MM.1S (cell line): Measurements from ENCODE around the gene FJX1.

ENCODE experiments used
- DNase-seq: peaks from one replicate; pipeline ENCODE4 v3.0.0-alpha.2; 2015
- H2AFZ ChIP-seq: fragments of 300-600 bp; sonication (generic); 2 replicates; pipeline ENCODE4 v1.6.0; 2016; ENCODE audit warnings: antibody characterized with exemption, low read length
- H3F3A ChIP-seq: fragments of 300-600 bp; sonication (generic); 2 replicates; pipeline ENCODE4 v1.6.1; 2016; ENCODE audit warnings: mild to moderate bottlenecking, antibody characterized with exemption, low read length, moderate library complexity, mixed read lengths; ENCODE audit not compliant: insufficient read depth
- H3K27ac ChIP-seq: fragments of 300-600 bp; sonication (generic); 2 replicates; pipeline ENCODE4 v1.5.1; 2016; ENCODE audit warnings: mild to moderate bottlenecking, low read length
- H3K27me3 ChIP-seq: fragments of 300-600 bp; sonication (generic); replicated peaks from 2 replicates; pipeline ENCODE4 v1.6.0; 2016; ENCODE audit warnings: low read length; ENCODE audit not compliant: insufficient read depth
- H3K36me3 ChIP-seq: fragments of 300-600 bp; sonication (generic); replicated peaks from 2 replicates; pipeline ENCODE4 v1.6.1; 2016; ENCODE audit warnings: mild to moderate bottlenecking, low read length, mixed read lengths; ENCODE audit not compliant: insufficient read depth
- H3K4me1 ChIP-seq: fragments of 300-600 bp; sonication (generic); 2 replicates; pipeline ENCODE4 v1.6.1; 2016; ENCODE audit warnings: low read length, mixed read lengths
- H3K4me2 ChIP-seq: fragments of 300-600 bp; sonication (generic); 2 replicates; pipeline ENCODE4 v1.6.0; 2016; ENCODE audit warnings: low read depth, low read length
- H3K4me3 ChIP-seq: fragments of 300-600 bp; sonication (generic); 2 replicates; pipeline ENCODE4 v1.5.1; 2016; ENCODE audit warnings: low read length, mixed read lengths
- H3K79me2 ChIP-seq: fragments of 300-600 bp; sonication (generic); 2 replicates; pipeline ENCODE4 v1.6.1; 2016; ENCODE audit warnings: mixed run types, low read length, mixed read lengths
- H3K9ac ChIP-seq: fragments of 300-600 bp; sonication (generic); 2 replicates; pipeline ENCODE4 v1.6.1; 2016; ENCODE audit warnings: low read length, mixed read lengths
- H3K9me2 ChIP-seq: fragments of 300-600 bp; sonication (generic); replicated peaks from 2 replicates; pipeline ENCODE4 v1.6.1; 2016; ENCODE audit warnings: mild to moderate bottlenecking, low read length, mixed read lengths; ENCODE audit not compliant: insufficient read depth
- H3K9me3 ChIP-seq: fragments of 300-600 bp; sonication (generic); replicated peaks from 2 replicates; pipeline ENCODE4 v1.6.1; 2016; ENCODE audit warnings: mild to moderate bottlenecking, low read length, mixed read lengths; ENCODE audit not compliant: insufficient read depth
- H4K20me1 ChIP-seq: fragments of 300-600 bp; sonication (generic); 2 replicates; pipeline ENCODE4 v1.6.1; 2016; ENCODE audit warnings: mild to moderate bottlenecking, low read length, moderate library complexity, mixed read lengths; ENCODE audit not compliant: insufficient read depth
- CTCF ChIP-seq: fragments of 300-600 bp; sonication (generic); IDR thresholded peaks from 2 replicates; pipeline ENCODE4 v1.5.1; 2016; ENCODE audit warnings: antibody characterized with exemption, low read length, mixed read lengths
- EZH2 ChIP-seq: fragments of 300-600 bp; sonication (generic); optimal IDR thresholded peaks from 2 replicates; pipeline ENCODE3; 2017; ENCODE audit warnings: low read depth, mild to moderate bottlenecking, antibody characterized with exemption, low read length, mixed read lengths
- EZH2phosphoT487 ChIP-seq: fragments of 300-600 bp; sonication (generic); IDR thresholded peaks from 2 replicates; pipeline ENCODE4 v1.6.1; 2018; ENCODE audit warnings: antibody characterized with exemption, low read length

The FJX1 gene

GRCh38 chr11:35655856-35656255, 37.6 kb downstream of the FJX1 start:
- peaks cover 28% of the 10 kb centered on the region for H3K4me1 ChIP-seq
- TF ChIP-seq EZH2 (no peak), CTCF (no peak), EZH2phosphoT487 (no peak)
- no peaks in the 10 kb centered on the region for H3K9me2 ChIP-seq
- H3K27me3 ChIP-seq, result no peaks in the 10 kb centered on the region
- peaks cover 6% of the 10 kb centered on the region; the same call in 1 of the 2 replicates for H3F3A ChIP-seq
- peak; percentile 14 for DNase-seq
- peak overlapping the region; percentile 42; the same call in 1 of the 2 replicates for H3K4me2 ChIP-seq
- H3K9me3 ChIP-seq, result no peaks in the 10 kb centered on the region
- H2AFZ ChIP-seq, result peak overlapping the region; percentile 42
- no peak overlapping the region; the same call in 1 of the 2 replicates for H3K27ac ChIP-seq
- H3K4me3 ChIP-seq, result no peak overlapping the region
- H3K79me2 ChIP-seq, result no peaks in the 10 kb centered on the region
- no peaks in the 10 kb centered on the region for H4K20me1 ChIP-seq
- H3K9ac ChIP-seq, result no peak overlapping the region
- no peaks in the 10 kb centered on the region for H3K36me3 ChIP-seq

- peaks cover 4% of the 10 kb centered on the region for H3K79me2 ChIP-seq
- H2AFZ ChIP-seq, result no peak overlapping the region
- H3K4me3 ChIP-seq, result no peak overlapping the region
- peaks cover 32% of the 10 kb centered on the region for H3K4me1 ChIP-seq
- TF ChIP-seq EZH2 (no peak), CTCF (no peak), EZH2phosphoT487 (no peak)
- no peaks in the 10 kb centered on the region for H3K36me3 ChIP-seq
- DNase-seq, result no peak
- no peaks in the 10 kb centered on the region for H3K9me2 ChIP-seq
- H3K27me3 ChIP-seq, result no peaks in the 10 kb centered on the region
- no peaks in the 10 kb centered on the region for H3K9me3 ChIP-seq
- H3K4me2 ChIP-seq, result no peak overlapping the region
- H3F3A ChIP-seq, result peaks cover 19% of the 10 kb centered on the region
- H3K9ac ChIP-seq, result no peak overlapping the region
- no peaks in the 10 kb centered on the region for H4K20me1 ChIP-seq
- no peak overlapping the region for H3K27ac ChIP-seq
Measured at GRCh38 chr11:35658020-35658948, 40.0 kb downstream of the FJX1 start.

- Histone ChIP-seq H4K20me1 (no peaks in the 10 kb centered on the region), H3F3A (peaks cover 26% of the 10 kb centered on the region), H3K9me2 (no peaks in the 10 kb centered on the region), H3K27ac (peak overlapping the region; percentile 41; the same call in 1 of the 2 replicates), H3K36me3 (no peaks in the 10 kb centered on the region), H3K4me2 (peak overlapping the region; percentile 90), H2AFZ (peak overlapping the region; percentile 96), H3K4me1 (peaks cover 23% of the 10 kb centered on the region), H3K79me2 (peaks cover 32% of the 10 kb centered on the region), H3K4me3 (peak overlapping the region; percentile 90), H3K27me3 (no peaks in the 10 kb centered on the region), H3K9me3 (no peaks in the 10 kb centered on the region), H3K9ac (peak overlapping the region; percentile 69)
- TF ChIP-seq CTCF (no peak), EZH2 (no peak), EZH2phosphoT487 (no peak)
- DNase-seq, result no peak
Measured at GRCh38 chr11:35661534-35661933, 43.3 kb downstream of the FJX1 start.
